Measurements from ENCODE around the gene MARCKSL1.

DNA sequence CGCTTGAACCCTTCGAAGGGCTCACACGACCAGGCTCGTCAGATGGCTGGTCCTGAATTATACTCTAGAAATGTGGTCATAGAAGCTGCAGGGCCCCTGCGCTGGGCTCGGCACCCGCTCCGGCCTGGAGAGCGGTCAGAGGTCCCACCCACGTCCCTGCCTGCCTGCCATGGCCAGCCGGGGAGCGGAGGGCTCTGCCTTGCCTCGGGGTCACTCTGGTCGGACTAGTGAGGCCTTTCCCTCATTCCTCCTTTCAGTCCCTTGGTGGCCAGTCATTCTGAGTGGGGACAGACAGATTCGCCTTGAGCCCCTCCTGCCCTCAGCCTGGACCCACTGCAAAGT lies 529 bp upstream of the MARCKSL1 start:
- TF ChIP-seq POLR2AphosphoS5 (IDR thresholded peaks at IDR 0.05) (no peak), CTCF (IDR thresholded peaks at IDR 0.05) (no peak), POLR2A (IDR thresholded peaks at IDR 0.05) (no peak)

All from upper lobe of left lung (tissue), 4 donors.